ENCODE results near the gene TCP11L2.
A peak's percentile ranks its signal among the peaks of the same experiment; 100 is the strongest.

The TCP11L2 gene

GRCh38 chr12:106333010-106333409, 30.5 kb downstream of the TCP11L2 start:
- POLR2A ChIA-PET = no interaction called here

GRCh38 chr12:106333756-106334155, 31.2 kb downstream of the TCP11L2 start:
- Histone ChIP-seq H3K4me3 (ENCODE audit: low read depth, low read length) (no peak overlapping the region), H3K27ac (ENCODE audit: extremely low read depth, low read depth, low read length) (no peak overlapping the region), H3K4me1 (ENCODE audit: control insufficient read depth, insufficient read depth, low read length) (no peaks in the 10 kb centered on the region), H3K9me3 (ENCODE audit: control insufficient read depth, insufficient read depth, low read depth, low read length) (no peaks in the 10 kb centered on the region), H3K36me3 (ENCODE audit: control insufficient read depth in 2 of 2, insufficient read depth in 1 of 2, low read length in 2 of 2) (peaks cover 0 to 18% of the 10 kb centered on the region in 2 experiments; a peak in 1 of 3 replicates)
- CTCF ChIA-PET = interaction anchor here (0.6 kb wide), 1 partner anchor 8 kb away, joined by 3 read pairs; no protein-coding TSS in a partner anchor
- POLR2A ChIA-PET = no interaction called here
- no peak for TF ChIP-seq ZNF658 (tag by site-specific recombination; IDR thresholded peaks at IDR 0.05)
- no peak for TF ChIP-seq ZNF596 (tag by site-specific recombination; IDR thresholded peaks at IDR 0.05)
- no peak for TF ChIP-seq ZNF394 (tag by site-specific recombination; IDR thresholded peaks at IDR 0.05; ENCODE audit: borderline replicate concordance)
- no peak for TF ChIP-seq ZNF629 (tag by site-specific recombination; IDR thresholded peaks at IDR 0.05)
- no peak for TF ChIP-seq ZNF23 (tag by site-specific recombination; IDR thresholded peaks at IDR 0.05; ENCODE audit: borderline replicate concordance)
- TF ChIP-seq ZNF184 (tag by site-specific recombination; IDR thresholded peaks at IDR 0.05) = no peak
- no peak for TF ChIP-seq ZXDB (tag by site-specific recombination; IDR thresholded peaks at IDR 0.05)
- no peak for TF ChIP-seq ZNF280D (tag by site-specific recombination; IDR thresholded peaks at IDR 0.05)
- TF ChIP-seq ZNF433 (tag by site-specific recombination; IDR thresholded peaks at IDR 0.05; ENCODE audit: low read depth) = no peak
- TF ChIP-seq ZNF785 (tag by site-specific recombination; IDR thresholded peaks at IDR 0.05) = no peak
- no peak for TF ChIP-seq KLF7 (tag by site-specific recombination; IDR thresholded peaks at IDR 0.05; ENCODE audit: borderline replicate concordance)
- no peak for TF ChIP-seq BCL11A (tag by site-specific recombination; IDR thresholded peaks at IDR 0.05; ENCODE audit: low read depth)
- no peak for TF ChIP-seq SALL2 (tag by site-specific recombination; IDR thresholded peaks at IDR 0.05; ENCODE audit: borderline replicate concordance)
- no peak for TF ChIP-seq ZSCAN5A (tag by site-specific recombination; IDR thresholded peaks at IDR 0.05)
- TF ChIP-seq HIC1 (tag by site-specific recombination; IDR thresholded peaks at IDR 0.05) = no peak
- TF ChIP-seq ZNF398 (tag by site-specific recombination; IDR thresholded peaks at IDR 0.05) = no peak
- no peak for TF ChIP-seq HOXD13 (CRISPR knock-in tag; IDR thresholded peaks at IDR 0.05; ENCODE audit: borderline replicate concordance)
- TF ChIP-seq ZBTB21 (tag by site-specific recombination; IDR thresholded peaks at IDR 0.05) = no peak
- TF ChIP-seq ZNF146 (tag by site-specific recombination; IDR thresholded peaks at IDR 0.05) = no peak

More at GRCh38 chr12:106333010-106333409, 30.5 kb downstream of the TCP11L2 start:
- Histone ChIP-seq H3K27ac (ENCODE audit: extremely low read depth, low read depth, low read length) (no peak overlapping the region), H3K4me3 (ENCODE audit: low read depth, low read length) (no peak overlapping the region), H3K36me3 (ENCODE audit: control insufficient read depth in 2 of 2, insufficient read depth in 1 of 2, low read length in 2 of 2) (peaks cover 0 to 18% of the 10 kb centered on the region in 2 experiments; a peak in 1 of 3 replicates), H3K4me1 (ENCODE audit: control insufficient read depth, insufficient read depth, low read length) (no peaks in the 10 kb centered on the region), H3K9me3 (ENCODE audit: control insufficient read depth, insufficient read depth, low read depth, low read length) (no peaks in the 10 kb centered on the region)
- peak; percentile 98 for TF ChIP-seq ZNF529 (tag by site-specific recombination; IDR thresholded peaks at IDR 0.05; ENCODE audit: insufficient replicate concordance)
- no peak for TF ChIP-seq ZBTB8A (tag by site-specific recombination; IDR thresholded peaks at IDR 0.05)
- TF ChIP-seq ZNF138 (tag by site-specific recombination; IDR thresholded peaks at IDR 0.05; ENCODE audit: borderline replicate concordance) = no peak
- CTCF ChIA-PET = interaction anchor here (0.7 kb wide), 1 partner anchor 1952 kb away, joined by 6 read pairs; no protein-coding TSS in a partner anchor
